ENCODE results near the gene PCDH19.
"Not testable (repeated sequence)": the region's sequence is repeated elsewhere in the genome, so short reads cannot be mapped to it uniquely, and the experiment has no call there.

The PCDH19 gene

GRCh38 chrX:100409610-100410590, at the start of gene PCDH19:
PCDH19 (minus strand) TSS chrX:100410273; CDS start chrX:100408597, 1,676 bp downstream.
- DNase-seq: no peak

- no peak for DNase-seq
Observed at GRCh38 chrX:100449696-100450608, 39.9 kb upstream of the PCDH19 start.

- DNase-seq: peak; percentile 2
Observed at GRCh38 chrX:100447655-100448397, 37.8 kb upstream of the PCDH19 start.

DNA sequence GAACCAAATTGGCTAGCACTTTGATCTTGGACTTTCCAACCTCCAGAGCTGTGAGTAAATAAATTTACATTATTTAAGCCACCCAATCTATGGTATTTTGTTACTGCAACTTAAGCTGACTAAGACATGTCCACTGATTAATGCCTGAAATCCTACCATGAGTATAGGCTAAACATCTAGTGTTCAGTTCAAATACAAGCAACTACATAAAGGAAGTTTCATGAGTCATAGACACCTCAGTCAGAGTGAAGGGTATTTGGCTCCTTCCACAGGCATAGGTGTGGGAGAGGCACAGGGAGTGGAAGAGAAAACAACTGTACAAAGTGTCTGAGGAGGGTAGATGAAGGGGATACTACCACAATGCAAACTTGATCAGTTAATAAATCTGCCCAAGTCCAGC, 35.5 kb upstream of the PCDH19 start:
- DNase-seq: no peak

GRCh38 chrX:100441321-100441720, 31.2 kb upstream of the PCDH19 start:
- DNase-seq: not testable (repeated sequence)

- no peak for DNase-seq
Observed at GRCh38 chrX:100440006-100440405, 29.9 kb upstream of the PCDH19 start.

GRCh38 chrX:100435726-100436125, 25.7 kb upstream of the PCDH19 start:
- no peak for DNase-seq

- DNase-seq: no peak
Observed at GRCh38 chrX:100424012-100424411, 13.9 kb upstream of the PCDH19 start.

GRCh38 chrX:100418556-100418955, 8.5 kb upstream of the PCDH19 start:
- no peak for DNase-seq

DNA sequence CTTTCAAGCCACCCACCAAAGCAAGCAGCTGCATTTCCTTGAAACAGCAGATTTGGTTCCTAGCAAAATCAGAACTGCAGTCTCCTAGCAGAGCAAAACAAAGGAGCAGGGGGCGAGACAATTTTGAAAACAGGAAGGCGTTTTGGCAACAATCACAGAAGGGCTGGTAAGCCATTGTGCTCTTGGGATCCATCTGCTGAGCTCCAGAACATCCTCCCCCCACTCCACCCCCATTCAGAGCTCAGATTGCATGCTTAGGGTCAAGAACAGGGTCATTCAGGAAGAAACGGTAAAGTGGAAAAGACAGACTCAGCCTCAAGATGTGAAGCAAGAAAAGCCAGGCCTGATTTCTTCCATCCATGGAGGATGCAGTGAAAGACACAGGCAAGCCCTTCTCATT, 7.6 kb upstream of the PCDH19 start:
- no peak for DNase-seq

GRCh38 chrX:100413229-100413628, 3.2 kb upstream of the PCDH19 start:
- peak; percentile 56 for DNase-seq

DNA sequence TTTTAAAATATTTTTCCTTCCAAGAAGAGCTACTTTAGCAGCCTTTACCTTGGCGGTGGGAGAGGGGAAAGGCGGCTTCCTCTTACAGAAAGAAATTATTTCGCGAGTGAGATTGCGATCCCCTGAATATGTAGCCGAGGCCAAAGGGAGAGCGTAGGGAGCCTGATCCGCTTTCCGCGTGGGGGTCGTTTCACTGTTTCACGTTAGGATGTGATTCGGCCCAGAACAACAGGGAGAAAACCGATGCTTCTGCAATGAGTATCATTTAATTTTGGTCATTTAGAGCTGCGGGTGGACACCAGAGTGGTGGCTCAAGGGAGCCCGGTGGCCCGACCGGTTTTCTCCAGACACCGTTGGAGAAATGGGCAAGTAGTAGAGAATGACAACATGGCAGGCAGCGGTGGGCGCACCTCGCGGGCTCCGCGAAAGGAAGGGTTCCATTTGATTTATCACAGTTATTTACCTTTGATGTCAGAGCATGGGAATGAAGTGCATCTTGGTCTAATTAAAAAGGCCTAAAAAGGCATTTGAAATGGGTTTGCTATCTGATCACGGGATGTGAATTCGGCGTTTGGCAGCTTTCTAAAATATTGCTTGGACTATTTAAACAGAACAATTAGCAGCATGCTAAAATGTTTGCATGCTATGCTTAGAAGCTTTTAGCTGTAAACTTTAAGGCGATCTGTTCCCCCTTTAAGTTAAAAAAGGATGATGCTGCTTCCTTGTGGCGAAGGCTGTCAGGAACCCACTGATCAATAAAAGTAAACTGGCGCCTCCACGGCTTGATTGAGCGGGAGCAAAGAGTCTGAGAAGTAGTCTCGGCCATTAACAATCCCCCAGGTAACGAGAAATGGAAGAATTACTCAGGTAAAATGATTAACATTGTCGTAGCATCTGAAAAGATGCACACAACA, 2.0 kb upstream of the PCDH19 start:
- no peak for DNase-seq

DNA sequence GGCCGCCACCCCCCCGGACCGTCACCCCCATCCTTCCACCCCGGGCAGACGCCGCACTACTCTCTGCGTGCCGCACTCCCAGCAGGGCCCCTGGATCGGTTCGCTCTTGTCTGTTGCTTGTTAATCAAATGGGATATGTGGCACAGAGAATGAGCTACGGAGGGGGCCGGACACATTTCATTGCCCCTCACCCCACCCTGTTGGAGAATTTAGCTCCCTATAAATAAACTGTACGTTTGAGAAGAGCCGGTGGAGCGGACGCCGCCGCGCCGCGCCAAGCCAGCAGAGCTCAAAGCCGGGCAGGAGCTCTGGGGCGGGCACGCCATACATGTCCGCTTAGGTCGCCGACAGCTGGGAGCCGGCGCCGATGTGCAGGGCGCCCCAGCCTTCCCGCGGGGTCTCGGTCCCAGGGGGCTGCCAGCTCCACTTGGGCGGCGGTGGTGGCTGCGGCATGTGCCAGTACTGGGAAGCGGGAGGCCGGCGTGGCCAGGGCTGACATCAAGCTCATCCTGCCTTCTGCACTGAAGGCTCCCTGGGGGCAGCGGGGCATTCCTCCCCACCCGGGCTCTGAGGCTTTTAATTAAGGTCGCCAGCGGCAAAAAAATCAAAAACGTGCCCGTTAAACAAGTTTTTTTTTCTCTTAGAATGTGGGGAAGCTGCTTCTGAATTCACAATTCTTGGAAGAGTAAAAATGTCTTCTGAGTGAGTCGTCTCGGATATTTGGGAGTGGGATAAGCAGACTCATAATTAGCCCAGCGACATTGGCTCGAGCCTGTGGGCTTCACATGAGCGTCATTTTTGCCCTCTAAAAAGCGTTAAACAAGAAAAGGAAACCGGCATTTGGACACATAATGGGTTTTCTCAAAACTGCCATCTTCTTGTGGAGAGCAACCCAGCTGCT, 1.1 kb upstream of the PCDH19 start:
- no peak for DNase-seq

DNA sequence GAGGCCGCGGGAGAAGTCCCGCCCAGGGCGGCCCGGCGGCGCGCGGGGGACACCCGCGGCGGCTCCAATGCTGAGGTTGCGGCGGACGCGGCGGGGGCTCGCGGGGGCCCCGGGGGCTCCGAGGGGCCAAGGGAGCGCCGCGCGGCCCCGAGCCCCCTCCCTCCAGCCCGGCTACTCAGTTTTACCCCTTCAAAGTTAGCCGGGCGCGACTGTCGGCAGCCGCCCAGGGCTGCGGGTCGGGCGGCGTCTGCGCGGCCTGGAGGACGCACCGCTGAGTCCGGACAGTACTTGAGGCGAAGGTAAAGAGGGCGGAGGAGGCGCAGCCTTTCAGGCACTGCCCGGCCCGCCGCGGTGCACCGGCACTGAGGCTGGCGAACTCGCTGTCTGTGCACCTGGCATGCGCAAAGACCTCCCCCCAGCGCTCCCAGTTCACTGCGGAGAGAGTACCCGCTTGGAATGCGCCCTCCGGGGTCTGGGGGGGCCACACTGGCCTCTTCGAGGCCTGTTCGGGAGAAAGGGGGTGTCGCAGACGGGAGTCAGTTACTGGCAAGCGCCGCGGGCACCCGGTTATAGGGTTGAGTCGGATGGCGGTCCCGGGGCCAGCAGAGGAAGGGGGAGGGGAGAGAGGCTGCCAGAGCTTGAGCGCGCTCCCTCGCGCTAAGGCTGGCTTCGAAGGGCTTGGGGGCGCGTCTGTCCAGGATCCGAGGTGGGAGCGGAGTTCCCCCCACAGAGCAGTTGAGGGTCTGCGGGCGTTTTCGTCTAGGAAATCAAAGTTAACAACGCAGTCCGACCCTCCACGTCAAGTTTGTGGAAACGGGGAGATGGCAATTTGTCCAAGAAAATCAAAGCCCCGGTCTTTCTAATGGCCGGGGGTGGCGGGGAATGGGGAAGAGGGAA, 1.1 kb downstream of the PCDH19 start:
- DNase-seq: no peak

GRCh38 chrX:100407784-100408712, 2.0 kb downstream of the PCDH19 start:
- DNase-seq: no peak

DNA sequence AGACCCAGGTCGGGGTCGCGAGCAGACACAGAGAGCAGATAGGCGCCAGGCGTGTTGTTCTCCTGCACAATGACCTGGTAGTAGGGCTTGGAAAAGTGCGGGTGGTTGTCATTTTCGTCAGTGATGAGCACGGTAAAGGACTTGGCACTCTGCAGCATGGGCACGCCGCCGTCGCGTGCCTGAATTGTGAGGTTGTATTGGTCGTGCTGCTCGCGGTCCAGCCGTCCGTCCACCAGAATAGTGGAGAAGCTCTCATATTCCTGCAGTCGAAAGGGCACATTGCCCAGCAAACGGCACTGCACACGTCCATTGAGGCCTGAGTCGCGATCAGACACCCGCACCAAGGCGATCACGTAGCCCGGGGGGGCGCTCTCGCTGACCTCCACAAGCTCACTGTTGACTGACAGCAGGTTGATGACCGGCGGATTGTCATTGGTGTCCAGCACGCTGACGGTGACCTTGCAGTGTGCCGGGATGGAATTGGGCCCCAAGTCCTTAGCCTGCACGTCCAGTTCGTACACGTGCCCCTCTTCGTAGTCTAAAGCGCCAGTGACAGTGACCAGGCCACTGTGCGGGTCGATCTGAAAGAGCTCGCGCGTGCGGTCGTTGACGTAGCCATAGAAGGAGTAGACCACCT, 2.8 kb downstream of the PCDH19 start:
- no peak for DNase-seq

DNA sequence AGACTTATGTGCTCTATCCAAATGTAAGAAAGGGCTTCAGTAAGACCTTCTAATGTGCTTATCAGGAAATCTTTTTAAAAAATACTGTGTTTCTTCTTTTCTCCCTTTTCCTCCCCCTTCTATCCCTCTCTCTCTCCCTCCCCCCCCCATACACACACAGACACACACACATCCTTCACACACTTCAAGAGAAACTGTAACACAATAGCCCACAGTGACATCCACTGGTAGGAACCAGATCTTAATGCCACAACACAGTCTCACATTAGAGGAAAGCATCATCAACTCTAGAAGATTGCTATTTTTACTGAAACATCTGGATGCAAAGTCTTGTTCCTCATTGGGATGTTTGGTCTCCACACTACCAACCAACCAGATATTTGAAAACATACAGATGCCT, 4.6 kb downstream of the PCDH19 start:
- no peak for DNase-seq

DNA sequence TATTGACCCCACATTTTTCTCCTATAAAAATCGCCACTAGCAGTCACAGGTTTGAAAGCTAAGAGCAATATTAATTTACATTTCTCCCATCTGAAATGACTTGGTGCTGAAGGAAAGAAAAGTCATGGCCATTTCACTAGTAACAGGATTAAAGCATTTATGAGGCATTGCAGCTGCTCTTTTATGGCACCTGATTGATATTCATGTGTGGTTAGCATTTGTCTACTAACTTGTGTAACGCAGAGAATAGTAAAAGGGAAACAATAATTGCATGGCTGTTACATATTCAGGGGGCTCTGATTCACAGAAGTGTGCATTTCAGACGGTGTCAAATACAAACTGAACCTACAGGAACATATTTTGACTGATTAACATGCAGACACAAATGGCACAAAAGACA, 5.2 kb downstream of the PCDH19 start:
- no peak for DNase-seq

Measured in hematopoietic multipotent progenitor cell treated with erythropoietin and hydrocortisone succinate and interleukin-3 and kit ligand, for 8 days (in vitro differentiated cells).